Caco-2 (cell line): ENCODE data around the gene GCH1. TPM values are rescaled to one million over a fixed set of nuclear protein-coding genes. Genes with fewer than 3 reads are reported as not detected.

Experiments
- BruUV-seq: library from RNA; stranded (reverse); fragments of 400-500 nt; replicated peaks from 2 replicates; lab custom pipeline; 2021; lab: Mats Ljungman, UMichigan
- CTCF ChIA-PET: fragments of 300-600 bp; sonication (Branson Sonifier 250); formaldehyde crosslinking; loops from one replicate; lab custom pipeline; 2022; ENCODE audit warnings: antibody characterized with exemption; lab: Charles Lee
- POLR2A ChIA-PET: fragments of 300-600 bp; sonication (Branson Sonifier 250); formaldehyde crosslinking; loops from one replicate; lab custom pipeline; 2022; ENCODE audit warnings: antibody characterized with exemption; lab: Charles Lee
- DNase-seq, 2 experiments: peaks; one replicate each; pipeline versions ENCODE4 v3.0.0 to v3.0.0-alpha.2; 2020 to 2022
- H3K27me3 ChIP-seq: replicated peaks from 2 replicates; pipeline ENCODE4 v1.6.0; 2011; ENCODE audit warnings: low read length; ENCODE audit not compliant: control insufficient read depth, insufficient read depth
- H3K36me3 ChIP-seq: 2 replicates; pipeline ENCODE4 v1.5.1; 2011; ENCODE audit warnings: low read length; ENCODE audit not compliant: control insufficient read depth, insufficient read depth
- H3K4me1 ChIP-seq: fragments of 250-450 bp; sonication (Bioruptor Pico); 2 replicates; pipeline ENCODE4 v1.5.1; 2020; ENCODE audit warnings: mild to moderate bottlenecking
- H3K4me3 ChIP-seq: 2 replicates; pipeline ENCODE4 v1.5.1; 2011; ENCODE audit warnings: low read depth, mild to moderate bottlenecking, control low read depth, low read length
- H3K9me3 ChIP-seq: fragments of 250-450 bp; sonication (Bioruptor Pico); 2 replicates; pipeline ENCODE4 v1.5.1; 2020; ENCODE audit warnings: mild to moderate bottlenecking, moderate library complexity
- H3K27ac Mint-ChIP-seq: one replicate; pipeline ENCODE4 v1.8.0; 2022; ENCODE audit warnings: mixed read lengths; ENCODE audit not compliant: unreplicated experiment
- H3K27me3 Mint-ChIP-seq: one replicate; pipeline ENCODE4 v1.8.0; 2022; ENCODE audit warnings: mixed read lengths; ENCODE audit not compliant: insufficient read depth, unreplicated experiment
- H3K36me3 Mint-ChIP-seq: one replicate; pipeline ENCODE4 v1.8.0; 2022; ENCODE audit warnings: mild to moderate bottlenecking, mixed read lengths; ENCODE audit not compliant: insufficient read depth, unreplicated experiment
- H3K4me1 Mint-ChIP-seq: one replicate; pipeline ENCODE4 v1.8.0; 2022; ENCODE audit warnings: low read depth, mixed read lengths; ENCODE audit not compliant: unreplicated experiment
- H3K4me3 Mint-ChIP-seq: one replicate; pipeline ENCODE4 v1.8.0; 2022; ENCODE audit warnings: mild to moderate bottlenecking, moderate library complexity, mixed read lengths; ENCODE audit not compliant: unreplicated experiment
- H3K9me3 Mint-ChIP-seq: one replicate; pipeline ENCODE4 v1.8.0; 2022; ENCODE audit warnings: mixed read lengths; ENCODE audit not compliant: unreplicated experiment
- CTCF ChIP-seq, 2 experiments: fragments of 200-600 bp in 1 of 2; IDR thresholded peaks; 1 replicate in 1 of 2; 2 replicates in 1 of 2; pipeline versions ENCODE4 v1.5.1 to v1.8.0; 2011 to 2022; ENCODE audit warnings: antibody characterized with exemption in 1 of 2, control low read depth in 1 of 2, inconsistent platforms in 1 of 2, low read depth in 1 of 2, low read length in 1 of 2, mild to moderate bottlenecking in 1 of 2, moderate library complexity in 1 of 2; ENCODE audit not compliant: insufficient read depth in 1 of 2, severe bottlenecking in 1 of 2, unreplicated experiment in 1 of 2
- intact Hi-C: fragments of 100-400 bp; cut with micrococcal nuclease; formaldehyde crosslinking; loops from one replicate; pipeline ENCODE4 v1.10.0; 2022; ENCODE audit not compliant: unreplicated experiment
- total RNA-seq: library from RNA; stranded (reverse); gene quantifications from 2 replicates; pipeline ENCODE4 v1.2.3, GENCODE V29; 2022

GCH1 gene
- total RNA-seq, 1 experiment from 2014 or later, result 17.9 TPM

- H3K27me3 Mint-ChIP-seq, result no peaks in the 10 kb centered on the region
- no peaks in the 10 kb centered on the region for H3K4me1 ChIP-seq
- ChIA-PET POLR2A (no interaction called here), CTCF (no interaction called here)
- no peaks in the 10 kb centered on the region for H3K36me3 ChIP-seq
- no peaks in the 10 kb centered on the region for H3K4me1 Mint-ChIP-seq
- no peaks in the 10 kb centered on the region for H3K36me3 Mint-ChIP-seq
- no peak for DNase-seq
- no TSS peak for BruUV-seq
- no peak overlapping the region for H3K4me3 Mint-ChIP-seq
- H3K9me3 Mint-ChIP-seq, result peaks cover 14% of the 10 kb centered on the region
- no peaks in the 10 kb centered on the region for H3K27me3 ChIP-seq
- intact Hi-C loops, result no loop called here
- H3K4me3 ChIP-seq, result no peak overlapping the region
- TF ChIP-seq CTCF (IDR thresholded peaks at IDR 0.05; ENCODE audit: insufficient read depth in 1 of 2, low read depth in 1 of 2, low read length in 1 of 2, severe bottlenecking in 1 of 2, unreplicated experiment in 1 of 2), result no peak
- peaks cover 11% of the 10 kb centered on the region for H3K9me3 ChIP-seq
- no peak overlapping the region for H3K27ac Mint-ChIP-seq
Measured at GRCh38 chr14:54828037-54828436, 74.6 kb downstream of the GCH1 start.

- Histone ChIP-seq H3K36me3 (no peaks in the 10 kb centered on the region), H3K4me3 (no peak overlapping the region), H3K9me3 (peaks cover 11% of the 10 kb centered on the region), H3K27me3 (no peaks in the 10 kb centered on the region), H3K4me1 (no peaks in the 10 kb centered on the region)
- DNase-seq, result no peak
- Mint-ChIP-seq H3K27me3 (no peaks in the 10 kb centered on the region), H3K36me3 (no peaks in the 10 kb centered on the region), H3K4me3 (no peak overlapping the region), H3K9me3 (peaks cover 24% of the 10 kb centered on the region), H3K4me1 (peaks cover 10% of the 10 kb centered on the region), H3K27ac (no peak overlapping the region)
- ChIA-PET POLR2A (no interaction called here), CTCF (no interaction called here)
- no peak for TF ChIP-seq CTCF (IDR thresholded peaks at IDR 0.05; ENCODE audit: insufficient read depth in 1 of 2, low read depth in 1 of 2, low read length in 1 of 2, severe bottlenecking in 1 of 2, unreplicated experiment in 1 of 2)
- intact Hi-C loops, result no loop called here
- BruUV-seq, result no TSS peak
Measured at GRCh38 chr14:54823757-54824549, 78.7 kb downstream of the GCH1 start.

DNA sequence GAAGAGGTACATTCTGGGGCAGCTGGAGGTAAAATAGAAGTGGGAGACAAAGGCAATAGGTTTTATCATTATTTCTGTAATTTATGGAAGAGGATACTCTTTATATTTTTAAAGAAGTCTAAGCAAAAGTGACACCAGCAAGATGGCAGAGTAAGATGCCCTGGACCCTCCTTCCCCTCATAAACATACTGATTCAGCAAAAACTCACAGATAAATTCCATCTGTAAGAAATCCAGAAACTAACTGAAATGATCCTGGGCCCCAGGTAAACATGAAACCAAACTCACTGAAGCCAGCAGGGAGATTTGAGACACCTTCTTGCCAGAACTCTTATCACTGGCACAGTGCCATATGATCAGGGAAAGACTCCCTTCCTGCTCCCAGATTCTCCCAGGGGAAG, 79.9 kb downstream of the GCH1 start:
- Mint-ChIP-seq H3K27me3 (no peaks in the 10 kb centered on the region), H3K36me3 (no peaks in the 10 kb centered on the region), H3K4me1 (peaks cover 10% of the 10 kb centered on the region), H3K27ac (no peak overlapping the region), H3K4me3 (no peak overlapping the region), H3K9me3 (peaks cover 24% of the 10 kb centered on the region)
- TF ChIP-seq CTCF (IDR thresholded peaks at IDR 0.05; ENCODE audit: insufficient read depth in 1 of 2, low read depth in 1 of 2, low read length in 1 of 2, severe bottlenecking in 1 of 2, unreplicated experiment in 1 of 2), result no peak
- Histone ChIP-seq H3K36me3 (no peaks in the 10 kb centered on the region), H3K9me3 (peaks cover 11% of the 10 kb centered on the region), H3K4me3 (no peak overlapping the region), H3K4me1 (no peaks in the 10 kb centered on the region), H3K27me3 (no peaks in the 10 kb centered on the region)
- DNase-seq, result no peak
- intact Hi-C loops, result no loop called here
- POLR2A ChIA-PET, result no interaction called here
- no TSS peak for BruUV-seq
- CTCF ChIA-PET, result no interaction called here
